SK-N-SH (cell line): ENCODE data around the gene DCAKD. TPM values are rescaled to one million over a fixed set of nuclear protein-coding genes. Genes with fewer than 3 reads are reported as not detected.

Experiments
- CTCF ChIA-PET: fragments of 300-600, 350-600 bp; formaldehyde crosslinking; extraction: SDS; loops from one replicate; lab custom pipeline; 2021; lab: Yijun Ruan, JAX
- POLR2A ChIA-PET: fragments of 350-600 bp; sonication (Branson Sonifier 250); formaldehyde crosslinking; extraction: SDS; loops from one replicate; lab custom pipeline; 2020; ENCODE audit warnings: antibody characterized with exemption, inconsistent platforms; lab: Yijun Ruan, JAX
- DNase-seq: peaks from one replicate; pipeline ENCODE4 v3.0.0; 2012
- H2AFZ ChIP-seq: fragments of 200-600 bp; sonication (generic); 2 replicates; pipeline ENCODE4 v1.8.1; 2016; ENCODE audit warnings: antibody characterized with exemption, mild to moderate bottlenecking, low read depth
- H3F3A ChIP-seq: fragments of 200-600 bp; sonication (generic); replicated peaks from 2 replicates; pipeline ENCODE3; 2016; ENCODE audit warnings: antibody characterized with exemption, mild to moderate bottlenecking; ENCODE audit not compliant: insufficient read depth
- H3K27ac ChIP-seq, 2 experiments: fragments of 200-500 bp in 1 of 2; fragments of 200-600 bp in 1 of 2; sonication (Bioruptor generic) in 1 of 2; sonication (generic), shearing (Covaris generic) in 1 of 2; 2 replicates each; pipeline versions ENCODE4 v1.5.1 to v1.6.1; 2014 to 2016; ENCODE audit warnings: low read depth in 2 of 2, inconsistent platforms in 1 of 2, low read length in 1 of 2, mild to moderate bottlenecking in 1 of 2, mixed read lengths in 1 of 2
- H3K27me3 ChIP-seq: fragments of 200-600 bp; sonication (generic), shearing (Covaris generic); 2 replicates; pipeline ENCODE4 v1.6.1; 2016; ENCODE audit warnings: mixed run types; ENCODE audit not compliant: insufficient read depth
- H3K36me3 ChIP-seq, 2 experiments: fragments of 200-500 bp in 1 of 2; fragments of 200-600 bp in 1 of 2; sonication (Bioruptor generic) in 1 of 2; sonication (generic) in 1 of 2; replicated peaks in 1 of 2; 2 replicates each; pipeline versions ENCODE3 to v1.5.1; 2014 to 2016; ENCODE audit warnings: low read length in 1 of 2, mild to moderate bottlenecking in 1 of 2; ENCODE audit not compliant: insufficient read depth in 2 of 2, control insufficient read depth in 1 of 2
- H3K4me1 ChIP-seq, 2 experiments: fragments of 200-500 bp in 1 of 2; fragments of 200-600 bp in 1 of 2; sonication (Bioruptor generic) in 1 of 2; sonication (generic), shearing (Covaris generic) in 1 of 2; 2 replicates each; pipeline versions ENCODE4 v1.5.1 to v1.6.1; 2014 to 2016; ENCODE audit warnings: low read depth in 1 of 2, low read length in 1 of 2, mixed run types in 1 of 2; ENCODE audit not compliant: insufficient read depth in 2 of 2, control insufficient read depth in 1 of 2
- H3K4me2 ChIP-seq: fragments of 200-600 bp; sonication (generic), shearing (Covaris generic); 2 replicates; pipeline ENCODE4 v1.6.1; 2017; ENCODE audit warnings: mixed run types
- H3K4me3 ChIP-seq, 2 experiments: fragments of 200-500 bp in 1 of 2; fragments of 200-600 bp in 1 of 2; sonication (Bioruptor generic) in 1 of 2; sonication (generic), shearing (Covaris generic) in 1 of 2; 2 replicates each; pipeline versions ENCODE4 v1.5.1 to v1.8.1; 2014 to 2016; ENCODE audit warnings: low read depth in 2 of 2, inconsistent platforms in 1 of 2, low read length in 1 of 2, mild to moderate bottlenecking in 1 of 2, mixed read lengths in 1 of 2, moderate library complexity in 1 of 2
- H3K79me2 ChIP-seq: fragments of 200-600 bp; sonication (generic); 2 replicates; pipeline ENCODE4 v1.8.1; 2017; ENCODE audit warnings: mild to moderate bottlenecking; ENCODE audit not compliant: insufficient read depth
- H3K9ac ChIP-seq: fragments of 200-600 bp; sonication (generic); 2 replicates; pipeline ENCODE4 v1.6.1; 2017; ENCODE audit warnings: mixed run types
- H3K9me2 ChIP-seq: fragments of 200-600 bp; sonication (generic); 2 replicates; pipeline ENCODE4 v1.6.1; 2017; ENCODE audit warnings: mixed run types
- H3K9me3 ChIP-seq: fragments of 200-600 bp; sonication (generic); 2 replicates; pipeline ENCODE4 v1.6.1; 2017; ENCODE audit warnings: mixed run types, mild to moderate bottlenecking, moderate library complexity
- H4K20me1 ChIP-seq: fragments of 200-600 bp; sonication (generic); 2 replicates; pipeline ENCODE4 v1.6.1; 2017; ENCODE audit warnings: mild to moderate bottlenecking, mixed run types; ENCODE audit not compliant: insufficient read depth
- CHD2 ChIP-seq: fragments of 150-350 bp; IDR thresholded peaks from 2 replicates; pipeline ENCODE4 v1.6.1; 2018; ENCODE audit warnings: low read length; ENCODE audit not compliant: partially characterized antibody
- ELF1 ChIP-seq: IDR thresholded peaks from 2 replicates; pipeline ENCODE4 v1.4.0; 2012
- EZH2phosphoT487 ChIP-seq: fragments of 200-600 bp; sonication (generic); IDR thresholded peaks from 2 replicates; pipeline ENCODE4 v1.6.1; 2017; ENCODE audit warnings: low read depth, mixed run types, mild to moderate bottlenecking, antibody characterized with exemption, moderate library complexity, borderline replicate concordance
- FOSL2 ChIP-seq: IDR thresholded peaks from 2 replicates; pipeline ENCODE4 v1.4.0; 2012; ENCODE audit warnings: low read depth, mild to moderate bottlenecking, moderate library complexity, borderline replicate concordance
- FOXJ3 ChIP-seq: sonication (generic); formaldehyde crosslinking; IDR thresholded peaks from 2 replicates; pipeline ENCODE4 v1.5.1; 2020; ENCODE audit warnings: mild to moderate bottlenecking, missing genetic modification reagents
- MEF2A ChIP-seq: IDR thresholded peaks from 2 replicates; pipeline ENCODE4 v1.4.0; 2012; ENCODE audit warnings: low read depth, borderline replicate concordance
- NFIC ChIP-seq: IDR thresholded peaks from 2 replicates; pipeline ENCODE4 v1.4.0; 2012; ENCODE audit warnings: borderline replicate concordance
- NRF1 ChIP-seq: IDR thresholded peaks from 2 replicates; pipeline ENCODE4 v1.6.1; 2012; ENCODE audit warnings: low read depth, mild to moderate bottlenecking, low read length
- RAD21 ChIP-seq: IDR thresholded peaks from 2 replicates; pipeline ENCODE4 v1.6.1; 2012; ENCODE audit warnings: mild to moderate bottlenecking, low read length
- RFX5 ChIP-seq: IDR thresholded peaks from 2 replicates; pipeline ENCODE4 v1.6.1; 2012; ENCODE audit warnings: mild to moderate bottlenecking, improper control_type of control experiment, low read length
- SIN3A ChIP-seq: IDR thresholded peaks from 2 replicates; pipeline ENCODE4 v1.6.1; 2012; ENCODE audit warnings: low read depth, mild to moderate bottlenecking, low read length, moderate library complexity, borderline replicate concordance
- TAF1 ChIP-seq: IDR thresholded peaks from 2 replicates; pipeline ENCODE4 v1.6.1; 2012; ENCODE audit warnings: low read depth, mild to moderate bottlenecking, low read length, moderate library complexity, borderline replicate concordance
- YY1 ChIP-seq: IDR thresholded peaks from 2 replicates; pipeline ENCODE4 v1.4.0; 2012; ENCODE audit warnings: low read depth, mild to moderate bottlenecking
- WGBS: methylation state at CpG from one replicate; pipeline ENCODE4 v1.1.6; 2017; ENCODE audit warnings: low lambda C conversion rate; 5-methylcytosine and 5-hydroxymethylcytosine counted together
- polyA plus RNA-seq, 3 experiments: library from polyadenylated mRNA; depleted of rRNA; stranded (reverse); fragments of >200 nt; gene quantifications; 2 replicates each; pipeline ENCODE4 v1.2.3, GENCODE V29; 2012
- TF ChIP-seq, protein P1 (sequence below): fragments of 150-350 bp; IDR thresholded peaks from 2 replicates; pipeline ENCODE4 v1.6.1; 2016; ENCODE audit warnings: mild to moderate bottlenecking, low read depth, low read length
- TF ChIP-seq, protein P2 (sequence below): IDR thresholded peaks from 2 replicates; pipeline ENCODE4; 2012
- TF ChIP-seq, protein P3 (sequence below): IDR thresholded peaks from 2 replicates; pipeline ENCODE4 v1.4.0; 2012; ENCODE audit warnings: low read depth, borderline replicate concordance

Gene DCAKD
- polyA plus RNA-seq, 1 of the 3 experiments (the other 2 are of a cell fraction): 48.8 TPM

DNA sequence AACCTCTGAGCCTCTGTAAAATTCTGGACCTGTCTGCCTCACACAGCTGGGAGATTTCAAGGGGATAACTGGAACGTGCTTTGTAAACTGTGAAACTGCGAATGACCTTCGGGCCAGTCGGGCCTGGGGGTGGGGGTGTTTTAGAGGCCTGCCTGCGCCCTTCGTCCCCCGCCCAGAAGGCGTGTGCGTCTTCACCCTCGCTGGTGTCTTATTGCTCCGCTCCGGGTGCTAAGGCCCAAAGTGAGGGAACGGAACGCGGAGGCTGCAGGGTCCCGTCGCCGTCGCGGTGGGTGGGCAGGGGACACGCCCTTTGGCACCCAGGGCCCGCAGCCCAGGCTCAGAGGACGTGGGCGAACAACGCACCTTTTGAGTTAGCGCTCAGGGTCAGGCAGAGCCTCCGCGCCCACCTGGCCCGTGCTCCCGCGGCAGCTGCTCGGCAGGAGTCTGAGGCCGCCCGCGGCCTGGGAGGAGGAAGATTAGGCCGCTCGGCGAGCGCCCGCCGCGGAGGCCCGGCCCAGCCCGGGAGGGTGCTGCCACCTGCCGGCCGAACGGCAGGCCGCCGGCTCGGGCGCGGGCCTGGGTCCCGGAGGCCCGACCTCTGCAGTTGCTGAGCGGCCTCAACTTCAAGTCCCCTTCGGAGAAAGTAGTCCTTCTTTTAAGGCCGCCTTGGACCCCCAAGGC is 29.7 kb downstream of the DCAKD start (continued):
- TF ChIP-seq MEF2A (no peak), NFIC (no peak), RFX5 (no peak), NRF1 (no peak), ELF1 (no peak), EZH2phosphoT487 (no peak), TAF1 (no peak)

DNA sequence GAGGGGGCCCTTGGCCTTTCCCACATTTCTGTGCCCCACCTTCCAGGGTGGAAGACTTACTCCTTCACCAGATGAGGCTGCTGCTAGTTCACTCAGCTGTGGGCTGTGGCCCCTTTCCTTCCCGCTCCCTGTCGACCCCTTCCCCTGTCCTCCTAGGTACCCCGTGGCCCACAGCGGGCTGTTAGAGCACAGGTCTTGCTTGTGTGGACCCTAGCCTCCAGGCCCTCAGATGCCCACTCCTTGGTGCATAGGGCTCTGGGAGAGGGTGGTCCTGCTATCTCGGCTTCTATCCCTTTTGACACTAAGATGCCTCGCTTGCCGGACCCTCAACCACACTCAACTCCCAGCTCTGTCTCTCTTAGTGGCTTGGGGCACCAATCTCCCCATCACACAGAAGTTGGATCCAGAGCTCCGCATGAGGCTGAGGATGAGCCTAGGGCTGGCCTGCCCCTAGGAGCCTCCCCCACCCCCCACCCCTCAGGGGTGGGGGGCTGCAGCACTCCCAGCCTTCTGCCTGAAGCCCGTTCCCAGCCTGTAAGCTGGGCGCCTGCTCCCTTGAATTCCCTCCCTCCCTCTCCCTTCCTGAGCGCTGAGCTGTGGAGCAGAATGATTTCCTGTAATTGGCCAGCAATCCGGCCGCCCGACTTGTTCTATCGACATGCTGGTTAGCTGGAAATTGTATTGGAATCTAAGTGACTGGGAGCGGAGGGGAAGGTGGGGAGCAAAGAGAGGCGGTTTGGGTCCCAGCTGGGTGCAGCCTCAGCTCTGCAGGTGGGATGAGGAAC is 30.9 kb downstream of the DCAKD start:
- DNase-seq: no peak
- Histone ChIP-seq H3K79me2 (no peaks in the 10 kb centered on the region), H3K9me3 (no peaks in the 10 kb centered on the region), H3K4me1 (peaks cover 10 to 34% of the 10 kb centered on the region in 2 experiments; a peak in 1 of 4 replicates), H3K4me2 (no peak overlapping the region), H3K36me3 (peaks cover 0 to 8% of the 10 kb centered on the region in 2 experiments), H2AFZ (no peak overlapping the region), H3F3A (peaks cover 23% of the 10 kb centered on the region), H3K4me3 (no peak overlapping the region), H3K27me3 (no peaks in the 10 kb centered on the region), H3K9ac (no peak overlapping the region), H4K20me1 (no peaks in the 10 kb centered on the region), H3K9me2 (no peaks in the 10 kb centered on the region), H3K27ac (no peak overlapping the region)
- no peak for TF ChIP-seq YY1
- no peak for TF ChIP-seq RAD21
- TF ChIP-seq MEF2A: no peak
- no peak for TF ChIP-seq TAF1
- TF ChIP-seq ELF1: no peak
- TF ChIP-seq NRF1: no peak
- TF ChIP-seq, protein P1, sequence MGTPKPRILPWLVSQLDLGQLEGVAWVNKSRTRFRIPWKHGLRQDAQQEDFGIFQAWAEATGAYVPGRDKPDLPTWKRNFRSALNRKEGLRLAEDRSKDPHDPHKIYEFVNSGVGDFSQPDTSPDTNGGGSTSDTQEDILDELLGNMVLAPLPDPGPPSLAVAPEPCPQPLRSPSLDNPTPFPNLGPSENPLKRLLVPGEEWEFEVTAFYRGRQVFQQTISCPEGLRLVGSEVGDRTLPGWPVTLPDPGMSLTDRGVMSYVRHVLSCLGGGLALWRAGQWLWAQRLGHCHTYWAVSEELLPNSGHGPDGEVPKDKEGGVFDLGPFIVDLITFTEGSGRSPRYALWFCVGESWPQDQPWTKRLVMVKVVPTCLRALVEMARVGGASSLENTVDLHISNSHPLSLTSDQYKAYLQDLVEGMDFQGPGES: no peak
- no peak for TF ChIP-seq NFIC
- TF ChIP-seq, protein P2, sequence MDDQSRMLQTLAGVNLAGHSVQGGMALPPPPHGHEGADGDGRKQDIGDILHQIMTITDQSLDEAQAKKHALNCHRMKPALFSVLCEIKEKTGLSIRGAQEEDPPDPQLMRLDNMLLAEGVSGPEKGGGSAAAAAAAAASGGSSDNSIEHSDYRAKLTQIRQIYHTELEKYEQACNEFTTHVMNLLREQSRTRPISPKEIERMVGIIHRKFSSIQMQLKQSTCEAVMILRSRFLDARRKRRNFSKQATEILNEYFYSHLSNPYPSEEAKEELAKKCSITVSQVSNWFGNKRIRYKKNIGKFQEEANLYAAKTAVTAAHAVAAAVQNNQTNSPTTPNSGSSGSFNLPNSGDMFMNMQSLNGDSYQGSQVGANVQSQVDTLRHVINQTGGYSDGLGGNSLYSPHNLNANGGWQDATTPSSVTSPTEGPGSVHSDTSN: no peak
- no peak for TF ChIP-seq SIN3A
- TF ChIP-seq CHD2: no peak
- TF ChIP-seq, protein P3, sequence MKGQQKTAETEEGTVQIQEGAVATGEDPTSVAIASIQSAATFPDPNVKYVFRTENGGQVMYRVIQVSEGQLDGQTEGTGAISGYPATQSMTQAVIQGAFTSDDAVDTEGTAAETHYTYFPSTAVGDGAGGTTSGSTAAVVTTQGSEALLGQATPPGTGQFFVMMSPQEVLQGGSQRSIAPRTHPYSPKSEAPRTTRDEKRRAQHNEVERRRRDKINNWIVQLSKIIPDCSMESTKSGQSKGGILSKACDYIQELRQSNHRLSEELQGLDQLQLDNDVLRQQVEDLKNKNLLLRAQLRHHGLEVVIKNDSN: no peak
- no peak for TF ChIP-seq FOXJ3
- TF ChIP-seq FOSL2: no peak
- WGBS: 95% methylated on average over 14 of the region's 17 CpGs
- ChIA-PET POLR2A (interaction anchor here (1.0 to 2.8 kb wide), 6 partner anchors 41 to 128 kb away, joined by 3 to 14 read pairs (median 4); partner anchors contain the start of genes EFTUD2 and NMT1), CTCF (interaction anchor here (0.7 to 13.0 kb wide), 34 partner anchors 7 to 245 kb away, joined by 3 to 433 read pairs (median 7); partner anchors contain the start of genes ACBD4, C1QL1, DCAKD and EFTUD2)
